GM19328 (cell line): ENCODE measurements around the gene ZNF844.
"Not testable (repeated sequence)": the region's sequence is repeated elsewhere in the genome, so short reads cannot be mapped to it uniquely, and the experiment has no call there.

Source experiments
- ATAC-seq: cut with Tn5 transposase; IDR thresholded peaks from one replicate; pipeline ENCODE4 v1.9.1; 2021; ENCODE audit warnings: mild to moderate bottlenecking, moderate library complexity; ENCODE audit not compliant: unreplicated experiment

The ZNF844 gene

DNA sequence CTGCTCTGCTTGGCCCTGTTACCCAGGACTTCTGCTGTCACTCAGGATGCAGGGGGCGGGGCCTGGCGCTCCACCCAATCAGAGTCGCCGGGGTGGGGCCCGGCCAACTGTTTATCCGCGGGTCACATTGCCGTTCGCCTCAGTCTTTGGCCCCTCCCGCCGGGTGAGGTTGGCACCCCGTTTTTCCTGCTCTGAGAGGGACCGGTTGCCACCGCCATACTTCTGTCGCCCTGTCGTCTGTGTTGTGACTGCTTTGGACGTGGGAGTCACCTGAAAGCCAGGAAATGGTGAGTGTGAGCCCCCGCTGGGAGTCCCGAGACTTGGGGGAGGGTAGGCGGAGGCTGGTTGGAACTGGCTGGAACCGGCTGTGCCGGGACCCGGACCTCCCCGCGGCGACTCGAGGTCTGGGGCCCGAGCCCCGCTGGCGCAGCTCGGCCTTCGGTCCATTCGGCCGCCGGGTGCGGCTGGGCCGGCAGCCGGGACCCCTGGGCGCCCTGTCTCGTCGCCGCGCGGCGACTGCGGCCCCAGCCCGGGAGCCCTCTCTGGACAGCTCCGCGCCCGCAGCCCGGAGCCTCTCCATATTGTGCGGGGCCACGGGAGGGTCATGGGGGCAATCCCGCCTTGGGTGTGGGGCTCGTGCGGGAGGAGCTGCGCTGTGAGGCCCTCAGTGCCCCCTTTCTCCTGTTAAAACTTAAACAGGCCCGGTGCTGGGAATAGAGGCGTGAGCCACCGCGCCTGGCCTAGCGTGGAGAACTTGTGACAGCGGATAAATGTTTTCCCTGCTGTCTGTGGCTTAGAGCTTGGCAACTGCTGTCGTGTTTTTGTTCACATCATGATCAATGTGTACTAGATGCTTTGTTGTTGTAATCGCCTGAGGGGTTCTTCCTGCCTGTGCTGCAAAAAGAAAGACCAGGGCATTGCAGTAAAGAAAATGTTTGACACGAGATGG, at the start of gene ZNF844:
ZNF844 (plus strand) TSS at position 142 of the 949 bp plus-strand sequence; CDS start at position 285, 143 bp downstream.
- ATAC-seq: peak; percentile 64

DNA sequence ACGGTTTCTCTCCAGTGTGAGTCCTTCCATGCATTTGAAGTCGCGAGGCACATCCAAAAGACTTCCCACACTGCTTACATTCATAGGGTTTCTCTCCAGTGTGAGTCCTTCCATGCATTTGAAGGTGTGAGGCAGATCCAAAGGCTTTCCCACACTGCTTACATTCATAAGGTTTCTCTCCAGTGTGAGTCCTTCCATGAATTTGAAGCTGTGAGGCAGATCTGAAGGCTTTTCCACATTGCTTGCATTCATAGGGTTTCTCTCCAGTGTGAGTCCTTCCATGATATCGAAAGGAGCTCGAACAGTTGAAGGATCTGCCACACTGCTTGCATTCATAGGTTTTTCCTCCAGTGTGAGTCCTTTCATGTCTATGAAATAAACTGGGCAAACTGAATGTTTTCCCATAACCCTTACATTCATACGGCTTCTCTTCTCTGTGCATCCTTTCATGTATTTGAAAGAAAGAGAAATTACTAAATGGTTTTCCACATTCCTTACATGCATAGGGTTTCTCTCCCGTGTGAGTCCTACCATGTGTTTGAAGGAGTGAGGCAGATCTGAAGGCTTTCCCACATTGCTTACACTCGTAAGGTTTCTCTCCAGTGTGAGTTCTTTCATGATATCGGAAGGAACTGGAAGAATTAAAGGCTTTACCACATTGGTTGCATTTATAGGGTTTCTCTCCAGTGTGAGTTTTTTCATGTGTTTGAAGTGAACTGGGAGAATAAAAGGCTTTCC, 49.3 kb upstream of the ZNF844 start:
- ATAC-seq: no peak

DNA sequence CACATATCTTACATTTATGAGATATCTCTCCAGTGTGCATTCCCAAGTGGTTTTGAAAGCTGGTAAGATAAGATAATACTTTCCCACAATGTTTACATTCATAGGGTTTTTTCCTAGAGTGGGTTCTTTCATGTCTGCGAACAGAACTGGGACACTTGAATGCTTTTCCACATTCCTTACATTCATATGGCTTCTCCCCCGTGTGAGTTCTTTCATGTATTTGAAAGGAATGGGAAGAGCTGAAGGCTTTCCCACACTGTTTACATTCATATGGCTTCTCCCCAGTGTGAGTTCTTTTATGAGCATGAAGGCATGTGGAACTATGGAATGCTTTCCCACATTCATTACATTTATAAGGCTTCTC, 48.8 kb upstream of the ZNF844 start:
- no peak for ATAC-seq

DNA sequence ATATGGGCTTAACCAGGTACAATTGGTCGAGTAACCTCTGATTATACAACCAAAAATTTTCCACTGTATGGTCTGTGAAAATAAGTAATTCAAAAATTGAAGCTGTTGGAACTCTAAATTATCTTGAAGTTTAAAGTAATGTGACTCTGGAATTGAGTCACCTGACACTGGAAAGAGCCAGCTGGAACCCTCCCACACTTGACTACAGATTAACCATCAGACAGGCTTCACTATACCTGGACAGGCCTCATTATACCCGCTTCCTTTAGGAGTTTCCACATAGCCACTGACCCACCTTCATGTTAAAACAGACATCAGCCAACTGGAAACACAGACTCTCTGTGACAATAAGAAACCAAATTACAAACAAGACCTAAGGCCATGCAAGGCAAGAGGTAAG, 30.3 kb upstream of the ZNF844 start:
- no peak for ATAC-seq

DNA sequence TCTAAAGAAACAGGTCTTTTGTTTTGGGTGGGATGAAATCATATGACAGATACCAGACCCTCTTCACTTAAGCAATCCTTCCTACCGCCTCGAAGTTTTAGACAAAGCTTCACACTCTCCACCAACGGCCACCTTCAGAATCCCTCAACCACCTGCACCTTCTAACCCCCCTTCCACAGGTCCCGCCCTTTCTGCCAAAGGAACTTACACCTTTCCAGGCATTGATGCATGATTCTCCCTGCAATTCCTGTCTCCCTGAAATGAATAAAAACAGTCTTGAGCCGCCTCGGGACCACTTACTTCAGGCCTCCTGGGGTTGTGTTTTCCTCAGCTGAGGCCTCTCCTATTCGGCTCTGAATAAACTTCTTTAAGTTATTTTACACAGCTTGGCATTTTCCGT, 29.9 kb upstream of the ZNF844 start:
- ATAC-seq: no peak

DNA sequence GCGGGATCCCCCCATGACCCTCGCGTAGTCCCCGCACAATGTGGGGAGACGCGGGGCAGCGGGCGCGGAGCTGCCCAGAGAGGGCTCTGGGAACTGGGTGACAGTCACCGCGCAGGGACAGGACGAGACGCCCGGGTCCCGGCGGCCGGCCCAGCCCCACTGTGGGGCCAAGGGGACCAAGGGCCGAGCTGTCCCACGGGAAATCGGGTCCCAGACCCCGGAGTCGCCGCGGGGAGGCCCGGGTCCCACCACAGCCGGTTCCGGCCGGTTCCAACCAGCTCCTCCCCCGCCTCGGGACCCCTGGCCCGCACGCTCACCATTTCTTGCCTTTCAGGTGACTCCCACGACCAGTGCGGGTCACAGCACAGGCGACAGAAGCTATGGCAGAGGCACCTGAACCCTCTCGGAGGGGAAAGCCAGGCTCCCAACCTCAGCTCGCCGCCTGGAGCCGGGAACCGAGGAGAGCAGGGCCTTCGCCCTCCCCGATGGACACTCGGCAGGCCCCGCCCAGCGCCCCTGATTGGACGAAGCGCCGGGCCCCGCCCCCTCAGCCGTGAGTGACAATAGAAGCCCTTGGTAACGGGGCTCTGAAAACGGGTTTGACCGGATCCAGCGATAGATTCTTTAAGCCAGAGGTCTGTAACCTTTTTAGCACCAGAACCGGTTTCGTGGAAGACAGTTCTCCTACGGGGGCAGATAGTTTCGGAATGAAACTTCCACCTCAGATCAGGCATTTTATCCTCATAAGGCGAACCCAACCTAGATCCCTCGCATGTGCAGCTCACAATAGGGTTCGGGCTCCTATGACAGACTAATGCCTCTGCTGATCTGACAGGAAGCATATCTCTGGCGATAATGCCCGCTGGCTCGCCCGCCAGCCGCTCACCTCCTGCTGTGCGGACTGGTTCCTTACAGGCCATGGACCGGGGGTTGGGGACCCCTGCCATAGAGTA, 29.0 kb upstream of the ZNF844 start, which contains the start of gene ZNF433:
ZNF433 (minus strand) TSS at position 460 of the 953 bp plus-strand sequence; CDS start at position 320, 140 bp downstream.
- peak; percentile 84 for ATAC-seq

DNA sequence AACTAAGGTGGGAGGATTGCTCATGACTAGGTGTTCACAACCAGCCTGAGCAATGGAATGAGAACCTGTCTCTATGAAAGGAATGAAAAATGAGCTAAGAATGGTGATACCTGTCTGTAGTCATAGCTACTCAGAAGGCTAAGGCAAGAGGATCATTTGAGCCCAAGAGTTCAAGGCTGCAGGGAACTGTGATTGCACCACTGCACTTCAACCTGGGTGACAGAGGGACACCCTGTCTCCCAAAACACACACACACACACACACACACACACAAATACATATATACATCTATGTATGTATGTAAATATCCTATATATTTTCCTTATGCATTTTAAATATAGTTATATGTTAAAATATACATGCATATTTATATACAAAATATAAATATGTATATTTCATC, 21.6 kb upstream of the ZNF844 start:
- no peak for ATAC-seq

DNA sequence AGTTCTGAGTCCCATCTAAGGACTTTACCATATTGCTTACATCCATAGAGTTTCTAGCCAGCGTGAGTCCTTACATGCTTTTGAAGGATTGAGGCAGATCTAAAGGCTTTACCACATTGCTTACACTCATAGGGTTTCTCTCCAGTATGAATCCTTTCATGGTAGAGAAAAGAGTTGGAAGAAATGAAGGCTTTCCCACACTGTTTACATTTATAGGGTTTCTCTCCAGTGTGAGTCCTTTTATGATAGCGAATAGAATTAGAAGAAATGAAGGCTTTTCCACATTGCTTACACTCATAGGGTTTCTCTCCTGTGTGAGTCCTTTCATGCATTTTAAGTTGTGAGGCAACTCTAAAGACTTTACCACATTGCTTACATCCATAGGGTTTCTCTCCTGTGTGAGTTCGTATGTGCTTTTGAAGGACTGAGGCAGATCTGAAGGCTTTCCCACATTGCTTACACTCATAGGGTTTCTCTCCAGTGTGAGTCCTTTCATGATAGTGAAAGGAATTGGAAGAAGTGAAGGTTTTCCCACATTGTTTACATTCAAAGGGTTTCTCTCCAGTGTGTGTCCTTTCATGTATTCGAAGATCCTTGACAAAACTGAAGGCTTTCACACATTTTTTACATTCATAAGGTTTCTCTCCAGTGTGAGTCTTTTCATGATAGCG, 20.6 kb upstream of the ZNF844 start:
- no peak for ATAC-seq

DNA sequence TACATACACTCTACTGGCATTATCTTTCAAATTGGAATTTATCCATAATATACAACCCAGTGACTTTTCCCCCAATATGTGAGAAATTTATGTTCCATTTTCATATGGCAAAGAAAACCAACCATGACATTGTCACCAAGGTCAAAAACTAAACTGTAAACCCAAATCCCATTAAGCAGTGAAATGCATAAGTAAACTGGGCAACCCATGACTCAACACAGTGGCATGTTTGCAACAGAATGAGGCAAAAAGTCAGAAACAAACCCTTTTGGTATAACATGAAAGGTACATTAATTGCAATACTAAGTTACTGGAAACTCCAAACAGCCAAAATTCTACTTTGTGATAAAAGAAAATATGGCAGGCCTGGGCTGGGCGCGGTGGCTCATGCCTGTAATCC, 16.7 kb upstream of the ZNF844 start:
- no peak for ATAC-seq

DNA sequence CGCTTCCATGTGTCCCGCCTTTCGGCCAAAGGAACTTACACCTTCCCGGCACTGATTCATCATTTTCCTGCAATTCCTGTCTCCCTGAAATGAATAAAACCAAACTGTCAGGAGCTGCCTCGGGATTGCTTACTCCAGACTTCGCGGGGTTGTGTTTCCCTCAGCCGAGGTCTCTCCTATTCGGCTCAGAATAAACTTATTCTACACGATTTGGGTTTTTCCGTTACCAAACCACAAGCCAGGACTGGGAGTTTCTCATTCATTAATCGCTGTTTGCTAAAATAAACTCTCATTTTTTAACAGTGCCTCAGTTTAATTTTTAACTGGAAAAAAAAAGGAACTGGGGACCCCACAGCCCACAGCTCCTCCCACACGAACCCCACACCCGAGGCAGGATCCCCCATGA, 12.4 kb upstream of the ZNF844 start:
- ATAC-seq: no peak

DNA sequence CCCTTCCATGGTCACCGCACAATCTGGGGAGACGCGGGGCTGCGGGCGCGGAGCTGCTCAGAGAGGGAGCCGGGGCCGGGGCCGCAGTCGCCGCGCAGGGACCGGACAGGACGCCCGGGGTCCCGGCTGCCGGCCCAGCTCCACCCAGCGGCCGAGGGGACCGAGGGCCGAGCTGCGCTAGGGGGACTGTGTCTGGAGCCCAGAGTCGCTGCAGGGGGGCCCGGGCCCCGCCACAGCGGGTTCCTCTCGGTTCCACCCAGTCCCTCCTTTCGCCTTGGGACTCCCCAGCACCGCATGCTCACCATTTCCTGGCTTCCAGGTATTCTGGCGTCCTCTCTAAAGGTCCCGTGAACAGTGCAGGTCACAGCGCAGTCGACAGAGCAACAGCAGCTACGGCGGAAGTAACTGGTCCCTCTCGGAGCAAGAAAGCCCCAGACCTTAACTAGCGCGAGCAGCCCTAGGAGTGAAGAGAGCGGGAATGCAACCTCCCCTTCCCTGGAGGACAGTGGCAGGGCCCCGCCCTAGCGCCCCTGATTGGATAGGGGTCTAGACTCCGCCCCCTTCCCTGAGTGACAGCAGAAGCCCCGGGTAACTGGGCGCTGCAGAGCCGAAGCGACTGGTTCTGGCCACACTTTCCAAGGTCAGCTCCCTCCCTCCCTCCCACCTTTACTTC, 11.9 kb upstream of the ZNF844 start, which contains the start of gene ZNF878:
ZNF878 (minus strand) TSS at position 465 of the 673 bp plus-strand sequence; CDS start at position 305, 160 bp downstream.
- ATAC-seq: peak; percentile 75

DNA sequence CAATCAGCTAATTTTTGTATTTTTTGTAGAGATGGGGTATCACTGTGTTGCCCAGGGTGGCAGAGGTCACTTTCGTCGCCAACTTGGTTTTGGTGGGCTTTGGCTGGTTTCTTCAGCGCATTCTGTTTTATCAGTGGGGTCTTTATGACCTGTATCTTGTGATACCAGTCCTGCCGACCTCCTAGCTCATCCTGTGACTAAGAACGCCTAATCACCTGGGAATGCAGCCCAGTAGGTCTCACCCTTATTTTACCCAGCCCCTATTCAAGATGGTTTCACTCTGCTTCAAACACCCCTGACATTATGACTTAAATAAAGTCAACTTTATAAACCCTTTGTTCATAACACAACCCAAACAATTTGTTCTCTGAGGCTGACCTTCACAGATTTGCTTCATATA, 8.7 kb upstream of the ZNF844 start:
- ATAC-seq: no peak

DNA sequence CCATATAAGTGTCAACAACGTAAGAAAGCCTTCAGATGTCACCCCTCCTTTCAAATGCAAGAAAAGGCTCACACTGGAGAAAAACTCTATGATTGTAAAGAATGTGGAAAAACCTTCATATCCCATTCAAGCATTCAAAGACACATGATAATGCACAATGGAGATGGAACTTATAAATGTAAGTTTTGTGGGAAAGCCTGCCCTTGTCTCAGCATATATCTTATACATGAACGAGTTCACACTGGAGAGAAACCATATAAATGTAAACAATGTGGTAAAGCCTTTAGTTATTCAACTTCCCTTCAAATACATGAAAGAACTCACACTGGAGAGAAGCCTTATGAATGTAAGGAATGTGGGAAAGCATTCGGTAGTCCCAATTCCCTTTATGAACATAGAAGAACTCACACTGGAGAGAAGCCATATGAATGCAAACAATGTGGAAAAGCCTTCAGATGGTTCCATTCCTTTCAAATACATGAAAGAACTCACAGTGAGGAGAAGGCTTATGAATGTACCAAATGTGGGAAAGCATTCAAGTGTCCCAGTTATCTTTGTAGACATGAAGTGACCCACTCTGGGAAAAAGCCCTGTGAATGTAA, 11.1 kb downstream of the ZNF844 start:
- no peak for ATAC-seq

DNA sequence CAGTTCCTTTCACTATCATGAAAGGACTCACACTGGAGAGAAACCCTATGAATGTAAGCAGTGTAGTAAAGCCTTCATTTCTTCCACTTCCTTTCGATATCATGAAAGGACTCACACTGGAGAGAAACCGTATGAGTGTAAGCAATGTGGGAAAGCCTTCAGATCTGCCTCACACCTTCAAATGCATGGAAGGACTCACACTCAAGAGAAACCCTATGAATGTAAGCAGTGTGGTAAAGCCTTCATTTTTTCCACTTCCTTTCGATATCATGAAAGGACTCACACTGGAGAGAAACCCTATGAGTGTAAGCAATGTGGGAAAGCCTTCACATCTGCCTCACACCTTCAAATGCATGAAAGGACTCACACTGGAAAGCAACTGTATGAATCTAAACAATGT, 11.8 kb downstream of the ZNF844 start:
- not testable (repeated sequence) for ATAC-seq

DNA sequence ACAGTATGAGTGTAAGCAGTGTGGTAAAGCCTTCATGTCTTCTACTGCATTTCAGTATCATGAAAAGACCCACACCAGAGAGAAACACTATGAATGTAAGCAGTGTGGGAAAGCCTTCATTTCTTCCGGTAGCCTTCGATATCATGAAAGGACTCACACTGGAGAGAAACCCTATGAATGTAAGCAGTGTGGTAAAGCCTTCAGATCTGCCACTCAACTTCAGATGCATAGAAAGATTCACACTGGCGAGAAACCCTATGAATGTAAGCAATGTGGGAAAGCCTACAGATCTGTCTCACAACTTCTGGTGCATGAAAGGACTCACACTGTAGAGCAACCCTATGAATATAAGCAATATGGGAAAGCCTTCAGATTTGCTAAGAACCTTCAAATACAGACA, 12.8 kb downstream of the ZNF844 start:
- no peak for ATAC-seq

DNA sequence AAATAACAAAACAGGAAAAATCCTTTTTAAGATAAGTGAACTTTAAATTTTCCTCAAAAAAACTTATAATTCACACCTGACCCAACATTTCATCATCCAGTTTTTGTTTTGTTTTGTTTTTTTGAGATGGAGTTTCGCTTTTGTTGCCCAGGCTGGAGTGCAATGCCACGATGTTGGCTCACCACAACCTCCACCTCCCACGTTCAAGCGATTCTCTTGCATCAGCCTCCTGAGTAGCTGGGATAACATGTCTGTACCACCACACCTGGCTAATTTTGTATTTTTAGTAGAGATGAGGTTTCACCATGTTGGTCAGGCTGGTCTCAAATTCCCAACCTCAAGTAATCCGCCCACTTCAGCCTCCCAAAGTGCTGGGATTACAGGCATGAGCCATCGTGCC, 18.8 kb downstream of the ZNF844 start:
- not testable (repeated sequence) for ATAC-seq

DNA sequence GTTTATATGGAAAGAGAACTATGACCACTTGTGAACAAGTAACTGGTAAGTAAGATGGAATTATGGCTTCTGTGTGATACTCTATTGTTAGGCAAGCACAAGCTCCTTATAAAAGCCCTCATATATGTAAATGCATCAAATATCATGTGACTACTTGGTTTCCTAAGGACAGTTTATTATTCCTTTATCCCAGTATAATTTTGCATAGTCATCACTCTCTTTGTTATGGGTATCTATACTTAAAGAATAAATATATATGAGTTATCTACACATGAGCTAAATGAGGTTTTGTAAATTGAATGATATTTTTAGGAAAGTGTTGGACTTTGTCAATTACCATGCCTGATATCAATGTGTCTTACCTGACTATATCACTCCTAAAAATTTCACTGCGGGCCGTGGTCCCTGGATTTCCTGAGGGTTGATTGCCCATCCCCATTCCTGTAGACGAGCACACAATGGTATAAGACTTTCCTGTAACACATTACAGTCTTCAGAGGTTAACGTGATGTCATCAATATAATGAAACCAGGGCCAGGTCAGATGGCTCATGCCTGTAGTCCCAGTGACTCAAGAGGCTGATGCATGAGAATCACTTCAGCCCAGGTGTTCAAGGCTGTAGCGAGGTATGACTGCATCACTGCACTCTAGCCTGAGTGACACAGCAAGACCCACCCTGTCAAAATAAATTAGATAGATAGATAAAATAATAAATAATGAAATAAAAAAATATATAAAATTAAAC, 20.7 kb downstream of the ZNF844 start:
- no peak for ATAC-seq

DNA sequence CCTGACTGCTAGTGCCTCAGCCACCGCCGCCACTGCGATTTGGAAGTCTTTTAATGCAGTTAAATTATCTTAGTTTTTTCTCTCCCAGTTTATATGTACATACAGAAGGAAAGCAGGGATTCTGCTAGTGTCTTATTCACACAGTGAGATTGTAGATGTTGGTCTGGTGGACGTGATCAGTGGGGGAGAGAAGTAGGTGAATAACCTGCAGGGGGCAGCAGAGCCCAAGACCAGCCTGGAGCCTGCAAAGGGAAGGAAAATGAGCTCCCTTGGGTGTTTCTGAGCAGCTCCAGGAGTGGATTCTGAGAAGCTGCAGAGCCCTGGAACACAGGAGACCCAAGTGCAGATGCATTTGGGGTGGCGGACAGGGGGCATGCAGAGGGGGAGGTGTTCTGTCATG, 26.3 kb downstream of the ZNF844 start:
- no peak for ATAC-seq
